ENCODE measurements around the gene LDB3.

LDB3 gene

GRCh38 chr10:86664341-86665217 lies 3.7 kb upstream of the LDB3 start:
- DNase-seq (ENCODE audit: low read depth in 2 of 2), result no peak

GRCh38 chr10:86665218-86665607 lies 3.1 kb upstream of the LDB3 start:
- DNase-seq (ENCODE audit: low read depth in 2 of 2), result no peak

GRCh38 chr10:86665868-86666267 lies 2.4 kb upstream of the LDB3 start:
- no peak for DNase-seq (ENCODE audit: low read depth in 2 of 2)

GRCh38 chr10:86666538-86666937 lies 1.8 kb upstream of the LDB3 start:
- no peak for DNase-seq (ENCODE audit: low read depth in 2 of 2)

GRCh38 chr10:86667421-86668181 lies 710 bp upstream of the LDB3 start:
- DNase-seq (ENCODE audit: low read depth in 2 of 2), result no peak

GRCh38 chr10:86670290-86670811 lies 2.0 kb downstream of the LDB3 start:
- no peak for DNase-seq (ENCODE audit: low read depth in 2 of 2)

GRCh38 chr10:86670876-86671275 lies 2.6 kb downstream of the LDB3 start:
- no peak for DNase-seq (ENCODE audit: low read depth in 2 of 2)

- DNase-seq (ENCODE audit: low read depth in 2 of 2), result no peak
Measured at GRCh38 chr10:86671419-86671818, 3.1 kb downstream of the LDB3 start.

- no peak for DNase-seq (ENCODE audit: low read depth in 2 of 2)
Measured at GRCh38 chr10:86671985-86672710, 3.8 kb downstream of the LDB3 start.

GRCh38 chr10:86673216-86673826 lies 5.0 kb downstream of the LDB3 start:
- no peak for DNase-seq (ENCODE audit: low read depth in 2 of 2)

GRCh38 chr10:86673827-86674581 lies 5.7 kb downstream of the LDB3 start:
- no peak for DNase-seq (ENCODE audit: low read depth in 2 of 2)

- no peak for DNase-seq (ENCODE audit: low read depth in 2 of 2)
Measured at GRCh38 chr10:86674912-86675311, 6.6 kb downstream of the LDB3 start.

GRCh38 chr10:86677374-86677773 lies 9.1 kb downstream of the LDB3 start:
- DNase-seq (ENCODE audit: low read depth in 2 of 2), result no peak

- DNase-seq (ENCODE audit: low read depth in 2 of 2), result no peak
Measured at GRCh38 chr10:86678999-86679792, 10.9 kb downstream of the LDB3 start.

- no peak for DNase-seq (ENCODE audit: low read depth in 2 of 2)
Measured at GRCh38 chr10:86681047-86681446, 12.7 kb downstream of the LDB3 start.

GRCh38 chr10:86681722-86682386 lies 13.5 kb downstream of the LDB3 start:
- no peak for DNase-seq (ENCODE audit: low read depth in 2 of 2)

- DNase-seq (ENCODE audit: low read depth in 2 of 2), result no peak
Measured at GRCh38 chr10:86682675-86683074, 14.4 kb downstream of the LDB3 start.

- no peak for DNase-seq (ENCODE audit: low read depth in 2 of 2)
Measured at GRCh38 chr10:86684331-86685097, 16.2 kb downstream of the LDB3 start.

GRCh38 chr10:86685416-86685815 lies 17.1 kb downstream of the LDB3 start:
- DNase-seq (ENCODE audit: low read depth in 2 of 2), result no peak

Measured in fibroblast of skin of left biceps (primary cell).